ENCODE measurements around the gene DDR2.

DDR2 gene

GRCh38 chr1:162757476-162757875 lies 125.2 kb downstream of the DDR2 start:
- no peak overlapping the region for H3K4ac ChIP-seq (ENCODE audit: low read length)
- H2AFZ ChIP-seq (ENCODE audit: low read length) = no peak overlapping the region
- WGBS, 2 donors (ENCODE audit: extremely low coverage in 2 of 2, insufficient read length in 2 of 2, insufficient replicate concordance in 1 of 2) = no CpG with 5 or more reads among the region's 1 CpG
- no peak overlapping the region for H3K4me3 ChIP-seq (ENCODE audit: low read length in 2 of 2)
- no peaks in the 10 kb centered on the region for H3K36me3 ChIP-seq (replicated peaks in 1 of 2; ENCODE audit: control insufficient read depth in 2 of 2, insufficient read depth in 2 of 2, low read length in 2 of 2)
- no peak overlapping the region for H4K91ac ChIP-seq (ENCODE audit: low read depth, low read length, poor library complexity)
- no peak overlapping the region for H2BK120ac ChIP-seq (ENCODE audit: low read depth, low read length)
- H2AK5ac ChIP-seq (ENCODE audit: low read depth, low read length) = no peak overlapping the region
- H3K9me3 ChIP-seq (replicated peaks in 1 of 2; ENCODE audit: control insufficient read depth in 2 of 2, insufficient read depth in 1 of 2, low read depth in 1 of 2, low read length in 2 of 2) = no peaks in the 10 kb centered on the region
- no peak overlapping the region for H2BK12ac ChIP-seq (ENCODE audit: low read length)
- peaks cover 0 to 2% of the 10 kb centered on the region in 2 donors for H3K4me1 ChIP-seq (ENCODE audit: control insufficient read depth in 2 of 2, insufficient read depth in 1 of 2, low read depth in 1 of 2, low read length in 2 of 2)
- H2BK5ac ChIP-seq (ENCODE audit: low read length) = no peak overlapping the region
- no peak overlapping the region for H3K14ac ChIP-seq (ENCODE audit: low read length)
- no peak overlapping the region for H3K27ac ChIP-seq (replicated peaks; ENCODE audit: low read length)
- H3K18ac ChIP-seq (ENCODE audit: low read length) = no peak overlapping the region
- no peak overlapping the region for H3K4me2 ChIP-seq (ENCODE audit: insufficient read depth, low read length, poor library complexity, severe bottlenecking)
- no peak for DNase-seq (ENCODE audit: low spot score)
- no peak overlapping the region for H2BK15ac ChIP-seq (ENCODE audit: low read length)
- no peak overlapping the region for H4K8ac ChIP-seq (ENCODE audit: low read depth, low read length)
- no peaks in the 10 kb centered on the region for H3K27me3 ChIP-seq (ENCODE audit: control insufficient read depth in 3 of 3, insufficient read depth in 3 of 3, low read depth in 1 of 3, low read length in 3 of 3)
- H3K9ac ChIP-seq (ENCODE audit: low read depth, low read length, poor library complexity) = no peak overlapping the region
- H3K23ac ChIP-seq (ENCODE audit: low read depth, low read length, poor library complexity) = no peak overlapping the region
- H3K79me1 ChIP-seq (ENCODE audit: low read depth, low read length) = no peaks in the 10 kb centered on the region

GRCh38 chr1:162765788-162766187 lies 133.5 kb downstream of the DDR2 start:
- Histone ChIP-seq H2AK5ac (ENCODE audit: low read depth, low read length) (no peak overlapping the region), H3K27me3 (ENCODE audit: control insufficient read depth in 3 of 3, insufficient read depth in 3 of 3, low read depth in 1 of 3, low read length in 3 of 3) (no peaks in the 10 kb centered on the region), H4K8ac (ENCODE audit: low read depth, low read length) (no peak overlapping the region), H3K18ac (ENCODE audit: low read length) (no peak overlapping the region), H3K4me2 (ENCODE audit: insufficient read depth, low read length, poor library complexity, severe bottlenecking) (no peak overlapping the region), H3K9me3 (replicated peaks in 1 of 2; ENCODE audit: control insufficient read depth in 2 of 2, insufficient read depth in 1 of 2, low read depth in 1 of 2, low read length in 2 of 2) (peaks cover 0 to 3% of the 10 kb centered on the region in 2 donors), H3K23ac (ENCODE audit: low read depth, low read length, poor library complexity) (no peak overlapping the region), H2BK120ac (ENCODE audit: low read depth, low read length) (no peak overlapping the region), H3K4ac (ENCODE audit: low read length) (no peak overlapping the region), H2BK5ac (ENCODE audit: low read length) (no peak overlapping the region), H3K27ac (replicated peaks; ENCODE audit: low read length) (no peak overlapping the region), H2BK15ac (ENCODE audit: low read length) (no peak overlapping the region), H3K36me3 (replicated peaks in 1 of 2; ENCODE audit: control insufficient read depth in 2 of 2, insufficient read depth in 2 of 2, low read length in 2 of 2) (no peaks in the 10 kb centered on the region), H3K9ac (ENCODE audit: low read depth, low read length, poor library complexity) (no peak overlapping the region), H3K14ac (ENCODE audit: low read length) (no peak overlapping the region), H2BK12ac (ENCODE audit: low read length) (no peak overlapping the region), H2AFZ (ENCODE audit: low read length) (no peak overlapping the region), H3K4me3 (ENCODE audit: low read length in 2 of 2) (no peak overlapping the region), H3K4me1 (ENCODE audit: control insufficient read depth in 2 of 2, insufficient read depth in 1 of 2, low read depth in 1 of 2, low read length in 2 of 2) (no peaks in the 10 kb centered on the region), H4K91ac (ENCODE audit: low read depth, low read length, poor library complexity) (no peak overlapping the region), H3K79me1 (ENCODE audit: low read depth, low read length) (no peaks in the 10 kb centered on the region)
- no CpG with 5 or more reads among the region's 1 CpG for WGBS, 2 donors (ENCODE audit: extremely low coverage in 2 of 2, insufficient read length in 2 of 2, insufficient replicate concordance in 1 of 2)
- no peak for DNase-seq (ENCODE audit: low spot score)

- Histone ChIP-seq H4K8ac (ENCODE audit: low read depth, low read length) (no peak overlapping the region), H2BK5ac (ENCODE audit: low read length) (no peak overlapping the region), H2BK12ac (ENCODE audit: low read length) (no peak overlapping the region), H3K9me3 (replicated peaks in 1 of 2; ENCODE audit: control insufficient read depth in 2 of 2, insufficient read depth in 1 of 2, low read depth in 1 of 2, low read length in 2 of 2) (no peaks in the 10 kb centered on the region), H3K4ac (ENCODE audit: low read length) (no peak overlapping the region), H3K9ac (ENCODE audit: low read depth, low read length, poor library complexity) (no peak overlapping the region), H3K27me3 (ENCODE audit: control insufficient read depth in 3 of 3, insufficient read depth in 3 of 3, low read depth in 1 of 3, low read length in 3 of 3) (no peaks in the 10 kb centered on the region), H3K36me3 (replicated peaks in 1 of 2; ENCODE audit: control insufficient read depth in 2 of 2, insufficient read depth in 2 of 2, low read length in 2 of 2) (no peaks in the 10 kb centered on the region), H3K18ac (ENCODE audit: low read length) (no peak overlapping the region), H2BK120ac (ENCODE audit: low read depth, low read length) (no peak overlapping the region), H2AK5ac (ENCODE audit: low read depth, low read length) (no peak overlapping the region), H4K91ac (ENCODE audit: low read depth, low read length, poor library complexity) (no peak overlapping the region), H3K23ac (ENCODE audit: low read depth, low read length, poor library complexity) (no peak overlapping the region), H2AFZ (ENCODE audit: low read length) (no peak overlapping the region), H3K14ac (ENCODE audit: low read length) (no peak overlapping the region), H3K27ac (replicated peaks; ENCODE audit: low read length) (no peak overlapping the region), H2BK15ac (ENCODE audit: low read length) (no peak overlapping the region), H3K79me1 (ENCODE audit: low read depth, low read length) (no peaks in the 10 kb centered on the region), H3K4me2 (ENCODE audit: insufficient read depth, low read length, poor library complexity, severe bottlenecking) (no peak overlapping the region), H3K4me1 (ENCODE audit: control insufficient read depth in 2 of 2, insufficient read depth in 1 of 2, low read depth in 1 of 2, low read length in 2 of 2) (no peaks in the 10 kb centered on the region), H3K4me3 (ENCODE audit: low read length in 2 of 2) (no peak overlapping the region)
- whole genome bisulfite sequencing, 2 donors (ENCODE audit: extremely low coverage in 2 of 2, insufficient read length in 2 of 2, insufficient replicate concordance in 1 of 2) = no CpG with 5 or more reads among the region's 4 CpGs
- no peak for DNase-seq (ENCODE audit: low spot score)
These were observed 140.4 kb downstream of the DDR2 start for GRCh38 chr1:162772571-162773154.

- no peak for DNase-seq (ENCODE audit: low spot score)
- H3K4ac ChIP-seq (ENCODE audit: low read length) = no peak overlapping the region
- no peak overlapping the region for H2BK120ac ChIP-seq (ENCODE audit: low read depth, low read length)
- H3K9ac ChIP-seq (ENCODE audit: low read depth, low read length, poor library complexity) = no peak overlapping the region
- no peak overlapping the region for H2BK12ac ChIP-seq (ENCODE audit: low read length)
- H2BK5ac ChIP-seq (ENCODE audit: low read length) = no peak overlapping the region
- H3K14ac ChIP-seq (ENCODE audit: low read length) = no peak overlapping the region
- H2AFZ ChIP-seq (ENCODE audit: low read length) = no peak overlapping the region
- H2AK5ac ChIP-seq (ENCODE audit: low read depth, low read length) = no peak overlapping the region
- H3K9me3 ChIP-seq (replicated peaks in 1 of 2; ENCODE audit: control insufficient read depth in 2 of 2, insufficient read depth in 1 of 2, low read depth in 1 of 2, low read length in 2 of 2) = no peaks in the 10 kb centered on the region
- H3K23ac ChIP-seq (ENCODE audit: low read depth, low read length, poor library complexity) = no peak overlapping the region
- no peak overlapping the region for H2BK15ac ChIP-seq (ENCODE audit: low read length)
- H3K4me2 ChIP-seq (ENCODE audit: insufficient read depth, low read length, poor library complexity, severe bottlenecking) = no peak overlapping the region
- H3K27me3 ChIP-seq (ENCODE audit: control insufficient read depth in 3 of 3, insufficient read depth in 3 of 3, low read depth in 1 of 3, low read length in 3 of 3) = no peaks in the 10 kb centered on the region
- no peaks in the 10 kb centered on the region for H3K36me3 ChIP-seq (replicated peaks in 1 of 2; ENCODE audit: control insufficient read depth in 2 of 2, insufficient read depth in 2 of 2, low read length in 2 of 2)
- H3K18ac ChIP-seq (ENCODE audit: low read length) = no peak overlapping the region
- H3K79me1 ChIP-seq (ENCODE audit: low read depth, low read length) = no peaks in the 10 kb centered on the region
- no peak overlapping the region for H4K8ac ChIP-seq (ENCODE audit: low read depth, low read length)
- no peaks in the 10 kb centered on the region for H3K4me1 ChIP-seq (ENCODE audit: control insufficient read depth in 2 of 2, insufficient read depth in 1 of 2, low read depth in 1 of 2, low read length in 2 of 2)
- no peak overlapping the region for H4K91ac ChIP-seq (ENCODE audit: low read depth, low read length, poor library complexity)
- no peak overlapping the region for H3K27ac ChIP-seq (replicated peaks; ENCODE audit: low read length)
- no peak overlapping the region for H3K4me3 ChIP-seq (ENCODE audit: low read length in 2 of 2)
These were observed 141.7 kb downstream of the DDR2 start for GRCh38 chr1:162774007-162774406.
